Gastrocnemius medialis (tissue), 4 donors: ENCODE measurements around the gene TMEM198. TPM values are rescaled to one million over a fixed set of nuclear protein-coding genes. Genes with fewer than 3 reads are reported as not detected.

Experiments
- ATAC-seq, 2 donors: fragments of 150-250 bp; one replicate each; pipeline ENCODE4 v1.9.1; 2016
- DNase-seq, 2 donors: peaks; one replicate each; pipeline ENCODE4 v3.0.0-alpha.2; 2019
- H3K27ac ChIP-seq, 4 donors: fragments of 200-600 bp; sonication (generic); 1 replicate in 1 of 4; 2 replicates in 3 of 4; pipeline ENCODE4 v1.5.1; 2016 to 2018; ENCODE audit warnings: mild to moderate bottlenecking in 2 of 4, moderate library complexity in 1 of 4
- H3K27me3 ChIP-seq, 3 donors: fragments of 200-600 bp; sonication (generic) in 2 of 3; 1 replicate in 1 of 3; 2 replicates in 2 of 3; pipeline versions ENCODE4 v1.5.1 to v1.6.0; 2016 to 2019; ENCODE audit warnings: mild to moderate bottlenecking in 1 of 3, moderate library complexity in 1 of 3
- H3K36me3 ChIP-seq, 2 donors: fragments of 200-600 bp; sonication (generic) in 1 of 2; one replicate each; pipeline ENCODE4 v1.5.1; 2017 to 2018
- H3K4me1 ChIP-seq, 2 donors: fragments of 200-600 bp; sonication (generic) in 1 of 2; one replicate each; pipeline ENCODE4 v1.5.1; 2016 to 2017; ENCODE audit warnings: mild to moderate bottlenecking in 2 of 2
- H3K4me3 ChIP-seq, 4 donors: fragments of 200-600 bp; sonication (generic) in 3 of 4; 1 replicate in 1 of 4; 2 replicates in 3 of 4; pipeline ENCODE4 v1.5.1; 2016 to 2019; ENCODE audit warnings: mild to moderate bottlenecking in 2 of 4
- H3K9me3 ChIP-seq, 3 donors: fragments of 200-600 bp; sonication (generic) in 2 of 3; 1 replicate in 1 of 3; 2 replicates in 2 of 3; pipeline ENCODE4 v1.5.1; 2016 to 2019
- POLR2A ChIP-seq, 2 donors: fragments of 450-650 bp; IDR thresholded peaks; one replicate each; pipeline ENCODE4 v1.6.1; 2017; ENCODE audit warnings: antibody characterized with exemption in 2 of 2, mild to moderate bottlenecking in 2 of 2, moderate library complexity in 2 of 2
- in situ Hi-C, 4 donors: fragments of 200-750 bp; cut with MboI; loops; one replicate each; pipeline versions ENCODE4 v1.15.0 to v1.8.0; 2017; ENCODE audit warnings: low sequenced_read_pairs in 4 of 4
- intact Hi-C: fragments of 100-400 bp; cut with DNase I; formaldehyde crosslinking; loops from one replicate; pipeline ENCODE4 v1.15.1; 2023; ENCODE audit warnings: low total_unique reads
- total RNA-seq, 4 donors: library from RNA; depleted of rRNA; stranded (reverse); fragments of >200 nt; gene quantifications; one replicate each; pipeline versions ENCODE4 v1.1.0 to v1.2.3, GENCODE V29; 2016
- TF ChIP-seq, protein P1 (sequence below), 5 experiments: fragments of 450-650 bp in 3 of 5; fragments of 200-600 bp in 2 of 5; sonication (generic) in 2 of 5; IDR thresholded peaks in 4 of 5; conservative IDR thresholded peaks in 1 of 5; 1 replicate in 4 of 5; 2 replicates in 1 of 5; pipeline ENCODE4 v1.5.1; 2016 to 2019; ENCODE audit warnings: antibody characterized with exemption in 5 of 5, mild to moderate bottlenecking in 3 of 5, moderate library complexity in 3 of 5

TMEM198 gene
- total RNA-seq, 4 donors from 2014 or later: 0.87 to 6.7 (median 3.3) TPM

DNA sequence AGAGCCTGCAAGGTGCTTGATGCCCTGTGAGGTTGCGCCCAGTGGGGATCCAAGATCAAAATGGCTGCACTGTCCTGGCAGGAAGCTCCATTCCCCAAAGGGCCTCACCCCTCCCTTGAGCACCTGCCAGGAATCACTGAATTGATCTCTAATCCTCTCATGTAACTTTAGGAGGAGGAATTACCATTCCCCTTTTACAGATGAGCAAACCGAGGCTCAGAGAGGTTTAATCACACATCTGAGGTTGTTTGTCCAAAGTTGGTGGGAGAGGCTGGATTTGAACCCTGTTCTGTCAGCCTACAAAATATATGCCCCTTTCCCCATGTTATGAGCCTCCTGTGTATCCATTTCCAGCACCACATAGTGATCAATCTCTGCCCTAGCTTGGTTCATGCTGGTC is 19.0 kb upstream of the TMEM198 start:
- H3K27me3 ChIP-seq: peaks cover 23 to 34% (median 25%) of the 10 kb centered on the region in 3 donors
- no peak for TF ChIP-seq POLR2A (IDR thresholded peaks at IDR 0.05)
- TF ChIP-seq, protein P1, sequence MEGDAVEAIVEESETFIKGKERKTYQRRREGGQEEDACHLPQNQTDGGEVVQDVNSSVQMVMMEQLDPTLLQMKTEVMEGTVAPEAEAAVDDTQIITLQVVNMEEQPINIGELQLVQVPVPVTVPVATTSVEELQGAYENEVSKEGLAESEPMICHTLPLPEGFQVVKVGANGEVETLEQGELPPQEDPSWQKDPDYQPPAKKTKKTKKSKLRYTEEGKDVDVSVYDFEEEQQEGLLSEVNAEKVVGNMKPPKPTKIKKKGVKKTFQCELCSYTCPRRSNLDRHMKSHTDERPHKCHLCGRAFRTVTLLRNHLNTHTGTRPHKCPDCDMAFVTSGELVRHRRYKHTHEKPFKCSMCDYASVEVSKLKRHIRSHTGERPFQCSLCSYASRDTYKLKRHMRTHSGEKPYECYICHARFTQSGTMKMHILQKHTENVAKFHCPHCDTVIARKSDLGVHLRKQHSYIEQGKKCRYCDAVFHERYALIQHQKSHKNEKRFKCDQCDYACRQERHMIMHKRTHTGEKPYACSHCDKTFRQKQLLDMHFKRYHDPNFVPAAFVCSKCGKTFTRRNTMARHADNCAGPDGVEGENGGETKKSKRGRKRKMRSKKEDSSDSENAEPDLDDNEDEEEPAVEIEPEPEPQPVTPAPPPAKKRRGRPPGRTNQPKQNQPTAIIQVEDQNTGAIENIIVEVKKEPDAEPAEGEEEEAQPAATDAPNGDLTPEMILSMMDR (IDR thresholded peaks at IDR 0.05 in 4 of 5, conservative IDR thresholded peaks at IDR 0.05 in 1 of 5): no peak
- H3K4me1 ChIP-seq: peaks cover 3 to 6% of the 10 kb centered on the region in 2 donors
- no peak overlapping the region for H3K27ac ChIP-seq
- ATAC-seq (no peak), DNase-seq (no peak)
- no peak overlapping the region for H3K4me3 ChIP-seq
- intact Hi-C loops (no loop called here), in situ Hi-C loops (loop anchor here (5.0 to 25.0 kb wide), 4 partner anchors 33 to 238 kb away; partner anchors contain the start of gene DNAJB2 (in 1 of the 4))
- no peaks in the 10 kb centered on the region for H3K36me3 ChIP-seq
- H3K9me3 ChIP-seq: no peaks in the 10 kb centered on the region

DNA sequence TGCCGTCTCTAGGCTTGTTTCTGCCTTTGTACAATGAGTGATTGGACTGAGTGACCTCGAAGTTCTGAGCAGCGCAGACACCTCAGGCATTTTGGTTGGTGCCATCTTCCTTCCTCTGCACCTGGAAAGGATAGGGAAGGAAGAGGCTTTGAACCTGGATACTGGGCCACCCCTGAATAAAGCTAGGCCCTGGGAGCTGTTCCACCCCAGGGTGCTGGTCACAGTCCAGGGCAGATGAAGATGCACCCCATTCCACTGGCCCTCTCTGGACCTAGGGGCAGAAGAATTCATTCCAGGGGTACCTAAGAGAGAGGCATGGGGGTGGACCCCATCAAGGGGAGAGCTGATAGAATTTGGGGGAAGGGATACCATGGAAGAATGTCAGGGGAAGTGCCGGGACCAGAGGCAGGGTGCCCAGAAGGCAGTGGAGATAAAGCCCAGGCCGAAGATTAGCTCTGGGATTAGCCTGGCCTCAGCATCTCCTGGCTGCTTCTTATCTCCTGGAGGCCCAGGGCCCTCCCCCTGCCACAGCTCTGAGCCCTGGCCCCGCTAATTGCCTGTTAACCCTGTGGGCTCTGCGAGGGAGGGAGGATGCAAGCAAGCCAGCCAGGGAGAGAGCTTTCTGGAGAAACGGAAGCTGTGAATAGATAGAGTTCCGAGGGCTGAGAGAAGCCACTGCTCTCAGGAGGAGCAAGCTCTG is 18.1 kb upstream of the TMEM198 start:
- Histone ChIP-seq H3K36me3 (no peaks in the 10 kb centered on the region), H3K9me3 (no peaks in the 10 kb centered on the region), H3K27me3 (peaks cover 23 to 34% (median 25%) of the 10 kb centered on the region in 3 donors), H3K27ac (no peak overlapping the region), H3K4me3 (no peak overlapping the region), H3K4me1 (peaks cover 3 to 6% of the 10 kb centered on the region in 2 donors)
- DNase-seq (no peak), ATAC-seq (no peak)
- in situ Hi-C loops: loop anchor here (5.0 to 25.0 kb wide), 4 partner anchors 33 to 238 kb away; partner anchors contain the start of gene DNAJB2 (in 1 of the 4)
- intact Hi-C loops: no loop called here
- TF ChIP-seq, protein P1 (IDR thresholded peaks at IDR 0.05 in 4 of 5, conservative IDR thresholded peaks at IDR 0.05 in 1 of 5): no peak
- TF ChIP-seq POLR2A (IDR thresholded peaks at IDR 0.05): no peak

DNA sequence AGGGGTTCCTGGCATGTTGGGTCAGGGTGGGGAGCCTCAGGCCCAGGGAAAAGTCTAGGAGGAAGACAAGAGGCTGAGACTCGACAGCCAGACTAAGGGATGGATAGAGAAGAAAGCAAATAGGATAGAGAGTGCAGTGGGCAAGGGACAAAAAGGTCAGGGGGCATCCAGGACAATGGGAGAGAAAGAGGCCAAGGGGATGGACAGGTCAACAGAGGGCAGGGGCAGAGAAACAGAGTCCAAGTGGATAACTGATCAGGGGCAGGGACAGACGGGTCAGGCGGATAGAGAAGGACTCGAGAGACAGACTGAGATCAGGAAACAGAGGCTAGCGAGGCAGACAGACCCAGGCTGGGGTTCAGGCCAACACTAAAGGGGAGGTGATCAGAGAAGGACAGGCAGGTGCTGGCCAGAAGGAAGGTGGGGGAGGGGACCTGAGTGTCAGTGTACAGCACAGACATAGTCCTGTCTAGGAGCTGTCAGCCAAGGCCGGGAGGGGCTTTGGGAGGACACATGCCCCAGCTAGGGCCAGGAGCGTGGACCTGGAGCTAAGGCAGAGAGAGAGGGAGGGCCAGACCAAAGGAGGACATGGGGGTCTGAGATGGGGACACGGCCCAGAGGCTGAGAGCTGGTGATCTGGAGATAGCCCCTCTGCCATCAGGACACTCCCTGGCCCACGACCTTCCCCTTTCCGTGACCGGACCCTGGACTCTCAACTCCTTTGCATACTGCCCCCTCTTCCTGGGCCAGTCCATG is 17.3 kb upstream of the TMEM198 start:
- DNase-seq (no peak), ATAC-seq (no peak)
- H3K4me3 ChIP-seq: no peak overlapping the region
- TF ChIP-seq POLR2A (IDR thresholded peaks at IDR 0.05): no peak
- TF ChIP-seq, protein P1 (IDR thresholded peaks at IDR 0.05 in 4 of 5, conservative IDR thresholded peaks at IDR 0.05 in 1 of 5): no peak
- in situ Hi-C loops (loop anchor here (5.0 to 25.0 kb wide), 4 partner anchors 34 to 239 kb away; partner anchors contain the start of gene DNAJB2 (in 1 of the 4)), intact Hi-C loops (no loop called here)
- H3K4me1 ChIP-seq: peaks cover 3 to 6% of the 10 kb centered on the region in 2 donors
- H3K9me3 ChIP-seq: no peaks in the 10 kb centered on the region
- H3K36me3 ChIP-seq: no peaks in the 10 kb centered on the region
- H3K27ac ChIP-seq: no peak overlapping the region
- H3K27me3 ChIP-seq: peaks cover 23 to 34% (median 25%) of the 10 kb centered on the region in 3 donors

DNA sequence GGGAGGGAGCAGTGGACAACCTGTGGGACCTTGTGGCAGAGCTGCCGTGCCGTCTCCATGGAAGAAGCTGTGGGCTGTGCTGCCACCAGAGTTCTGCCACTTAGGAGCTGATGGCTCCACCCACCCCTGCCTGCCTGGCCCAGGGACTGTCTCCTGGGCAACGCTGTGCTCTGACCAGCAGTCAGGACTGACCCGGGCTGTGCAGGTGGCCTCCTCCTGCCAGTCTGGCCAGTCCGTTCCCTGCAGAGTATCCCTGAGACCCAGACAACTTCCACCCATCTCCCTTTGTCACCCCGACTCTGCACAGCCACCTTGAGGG is 16.8 kb upstream of the TMEM198 start:
- intact Hi-C loops: no loop called here
- in situ Hi-C loops: loop anchor here (5.0 to 25.0 kb wide), 4 partner anchors 35 to 240 kb away; partner anchors contain the start of gene DNAJB2 (in 1 of the 4)
- H3K27me3 ChIP-seq: peaks cover 21 to 31% (median 23%) of the 10 kb centered on the region in 3 donors
- no peaks in the 10 kb centered on the region for H3K36me3 ChIP-seq
- DNase-seq (no peak), ATAC-seq (no peak)
- no peaks in the 10 kb centered on the region for H3K9me3 ChIP-seq
- H3K4me3 ChIP-seq: no peak overlapping the region
- peaks cover 3 to 6% of the 10 kb centered on the region in 2 donors for H3K4me1 ChIP-seq
- no peak for TF ChIP-seq POLR2A (IDR thresholded peaks at IDR 0.05)
- TF ChIP-seq, protein P1 (IDR thresholded peaks at IDR 0.05 in 4 of 5, conservative IDR thresholded peaks at IDR 0.05 in 1 of 5): no peak
- H3K27ac ChIP-seq: no peak overlapping the region
